Dendritic cell treated with granulocyte-macrophage colony-stimulating factor and Interleukin-4, amounts not matched to agents 40 ng/mL and 50 ng/mL, for 4 days (primary cell): Measurements from ENCODE around the gene STPG2.

Experiments used
- H3K27ac Mint-ChIP-seq: one replicate; pipeline ENCODE4 v1.8.0; 2022; ENCODE audit warnings: mild to moderate bottlenecking, mixed read lengths
- H3K27me3 Mint-ChIP-seq: one replicate; pipeline ENCODE4 v1.8.0; 2022; ENCODE audit warnings: mild to moderate bottlenecking, mixed read lengths
- H3K36me3 Mint-ChIP-seq: one replicate; pipeline ENCODE4 v1.8.0; 2022; ENCODE audit warnings: low read depth, mixed read lengths
- H3K4me1 Mint-ChIP-seq: one replicate; pipeline ENCODE4 v1.8.0; 2022; ENCODE audit warnings: low read depth, mixed read lengths
- H3K4me3 Mint-ChIP-seq: one replicate; pipeline ENCODE4 v1.8.0; 2022; ENCODE audit warnings: mild to moderate bottlenecking, moderate library complexity, mixed read lengths
- H3K9me3 Mint-ChIP-seq: one replicate; pipeline ENCODE4 v1.8.0; 2022; ENCODE audit warnings: mixed read lengths
- intact Hi-C: fragments of 100-400 bp; cut with micrococcal nuclease; formaldehyde crosslinking; loops from one replicate; pipeline ENCODE4 v1.15.0; 2022

Gene STPG2

GRCh38 chr4:98125585-98125984 is 17.7 kb downstream of the STPG2 start:
- Mint-ChIP-seq H3K27ac (no peak overlapping the region), H3K9me3 (peaks cover 40% of the 10 kb centered on the region), H3K27me3 (no peaks in the 10 kb centered on the region), H3K4me1 (no peaks in the 10 kb centered on the region), H3K4me3 (no peak overlapping the region), H3K36me3 (no peaks in the 10 kb centered on the region)
- intact Hi-C loops: no loop called here

- no peak overlapping the region for H3K27ac Mint-ChIP-seq
- intact Hi-C loops: no loop called here
- H3K27me3 Mint-ChIP-seq: no peaks in the 10 kb centered on the region
- peaks cover 35% of the 10 kb centered on the region for H3K9me3 Mint-ChIP-seq
- no peaks in the 10 kb centered on the region for H3K36me3 Mint-ChIP-seq
- no peaks in the 10 kb centered on the region for H3K4me1 Mint-ChIP-seq
- H3K4me3 Mint-ChIP-seq: no peak overlapping the region
These were observed 25.9 kb downstream of the STPG2 start for GRCh38 chr4:98117363-98117762.

GRCh38 chr4:98113012-98113411 is 30.3 kb downstream of the STPG2 start:
- H3K36me3 Mint-ChIP-seq: no peaks in the 10 kb centered on the region
- no peak overlapping the region for H3K27ac Mint-ChIP-seq
- intact Hi-C loops: no loop called here
- H3K4me3 Mint-ChIP-seq: no peak overlapping the region
- H3K4me1 Mint-ChIP-seq: no peaks in the 10 kb centered on the region
- H3K27me3 Mint-ChIP-seq: no peaks in the 10 kb centered on the region
- H3K9me3 Mint-ChIP-seq: peaks cover 12% of the 10 kb centered on the region

- Mint-ChIP-seq H3K27ac (no peak overlapping the region), H3K27me3 (no peaks in the 10 kb centered on the region), H3K9me3 (no peaks in the 10 kb centered on the region), H3K36me3 (no peaks in the 10 kb centered on the region), H3K4me1 (no peaks in the 10 kb centered on the region), H3K4me3 (no peak overlapping the region)
- intact Hi-C loops: no loop called here
These were observed 32.3 kb downstream of the STPG2 start for GRCh38 chr4:98110929-98111328.

GRCh38 chr4:98110214-98110613 is 33.1 kb downstream of the STPG2 start:
- Mint-ChIP-seq H3K9me3 (no peaks in the 10 kb centered on the region), H3K4me3 (no peak overlapping the region), H3K36me3 (no peaks in the 10 kb centered on the region), H3K4me1 (no peaks in the 10 kb centered on the region), H3K27me3 (no peaks in the 10 kb centered on the region), H3K27ac (no peak overlapping the region)
- intact Hi-C loops: no loop called here

- Mint-ChIP-seq H3K4me3 (no peak overlapping the region), H3K27ac (no peak overlapping the region), H3K9me3 (no peaks in the 10 kb centered on the region), H3K36me3 (no peaks in the 10 kb centered on the region), H3K4me1 (no peaks in the 10 kb centered on the region), H3K27me3 (no peaks in the 10 kb centered on the region)
- intact Hi-C loops: no loop called here
These were observed 40.6 kb downstream of the STPG2 start for GRCh38 chr4:98102660-98103059.

GRCh38 chr4:98101988-98102387 is 41.3 kb downstream of the STPG2 start:
- Mint-ChIP-seq H3K9me3 (no peaks in the 10 kb centered on the region), H3K4me1 (no peaks in the 10 kb centered on the region), H3K27me3 (no peaks in the 10 kb centered on the region), H3K36me3 (no peaks in the 10 kb centered on the region), H3K27ac (no peak overlapping the region), H3K4me3 (no peak overlapping the region)
- intact Hi-C loops: no loop called here

- peaks cover 22% of the 10 kb centered on the region for H3K9me3 Mint-ChIP-seq
- H3K4me1 Mint-ChIP-seq: no peaks in the 10 kb centered on the region
- H3K27ac Mint-ChIP-seq: no peak overlapping the region
- intact Hi-C loops: no loop called here
- H3K4me3 Mint-ChIP-seq: no peak overlapping the region
- H3K36me3 Mint-ChIP-seq: no peaks in the 10 kb centered on the region
- H3K27me3 Mint-ChIP-seq: no peaks in the 10 kb centered on the region
These were observed 44.5 kb downstream of the STPG2 start for GRCh38 chr4:98098764-98099163.

- no peak overlapping the region for H3K4me3 Mint-ChIP-seq
- no peaks in the 10 kb centered on the region for H3K36me3 Mint-ChIP-seq
- no peaks in the 10 kb centered on the region for H3K27me3 Mint-ChIP-seq
- peaks cover 22% of the 10 kb centered on the region for H3K9me3 Mint-ChIP-seq
- no peaks in the 10 kb centered on the region for H3K4me1 Mint-ChIP-seq
- intact Hi-C loops: no loop called here
- no peak overlapping the region for H3K27ac Mint-ChIP-seq
These were observed 49.2 kb downstream of the STPG2 start for GRCh38 chr4:98094118-98094517.

- no peaks in the 10 kb centered on the region for H3K36me3 Mint-ChIP-seq
These were observed 49.6 kb downstream of the STPG2 start for GRCh38 chr4:98093662-98094061.

GRCh38 chr4:98092833-98093439 is 50.3 kb downstream of the STPG2 start:
- intact Hi-C loops: no loop called here
- Mint-ChIP-seq H3K27me3 (no peaks in the 10 kb centered on the region), H3K36me3 (no peaks in the 10 kb centered on the region), H3K27ac (no peak overlapping the region), H3K4me1 (no peaks in the 10 kb centered on the region), H3K4me3 (no peak overlapping the region), H3K9me3 (peaks cover 22% of the 10 kb centered on the region)

More at GRCh38 chr4:98093662-98094061, 49.6 kb downstream of the STPG2 start:
- Mint-ChIP-seq H3K4me3 (no peak overlapping the region), H3K9me3 (peaks cover 22% of the 10 kb centered on the region), H3K4me1 (no peaks in the 10 kb centered on the region), H3K27me3 (no peaks in the 10 kb centered on the region), H3K27ac (no peak overlapping the region)
- intact Hi-C loops: no loop called here

- no peaks in the 10 kb centered on the region for H3K36me3 Mint-ChIP-seq
- H3K9me3 Mint-ChIP-seq: peaks cover 11% of the 10 kb centered on the region
- no peaks in the 10 kb centered on the region for H3K27me3 Mint-ChIP-seq
- H3K27ac Mint-ChIP-seq: no peak overlapping the region
- H3K4me1 Mint-ChIP-seq: no peaks in the 10 kb centered on the region
- intact Hi-C loops: no loop called here
- H3K4me3 Mint-ChIP-seq: no peak overlapping the region
These were observed 61.3 kb downstream of the STPG2 start for GRCh38 chr4:98081936-98082335.

GRCh38 chr4:98068495-98068894 is 74.8 kb downstream of the STPG2 start:
- no peaks in the 10 kb centered on the region for H3K9me3 Mint-ChIP-seq
- intact Hi-C loops: no loop called here
- no peaks in the 10 kb centered on the region for H3K36me3 Mint-ChIP-seq
- no peaks in the 10 kb centered on the region for H3K4me1 Mint-ChIP-seq
- H3K27ac Mint-ChIP-seq: no peak overlapping the region
- H3K27me3 Mint-ChIP-seq: no peaks in the 10 kb centered on the region
- no peak overlapping the region for H3K4me3 Mint-ChIP-seq

GRCh38 chr4:98055800-98056501 is 87.3 kb downstream of the STPG2 start:
- Mint-ChIP-seq H3K9me3 (peaks cover 54% of the 10 kb centered on the region), H3K27me3 (no peaks in the 10 kb centered on the region), H3K27ac (no peak overlapping the region), H3K4me1 (no peaks in the 10 kb centered on the region), H3K4me3 (no peak overlapping the region), H3K36me3 (no peaks in the 10 kb centered on the region)
- intact Hi-C loops: no loop called here

GRCh38 chr4:98046665-98047064 is 96.6 kb downstream of the STPG2 start:
- Mint-ChIP-seq H3K4me1 (no peaks in the 10 kb centered on the region), H3K4me3 (no peak overlapping the region), H3K27me3 (no peaks in the 10 kb centered on the region), H3K36me3 (no peaks in the 10 kb centered on the region), H3K27ac (no peak overlapping the region), H3K9me3 (peaks cover 23% of the 10 kb centered on the region)
- intact Hi-C loops: no loop called here
